Spleen (tissue), 11 donors: ENCODE data around the gene ELF1. TPM values are rescaled to one million over a fixed set of nuclear protein-coding genes. Genes with fewer than 3 reads are reported as not detected.

ENCODE experiments used
- DNase-seq: peaks from one replicate; pipeline ENCODE4 v3.0.0-alpha.2; 2020
- H3K27ac ChIP-seq, 8 donors: fragments of 200-600 bp; sonication (generic) in 7 of 8; 1 replicate in 4 of 8; 2 replicates in 4 of 8; pipeline versions ENCODE4 v1.5.0 to v1.8.0; 2016 to 2021; ENCODE audit warnings: inconsistent platforms in 4 of 8, mild to moderate bottlenecking in 4 of 8, moderate library complexity in 1 of 8
- H3K27me3 ChIP-seq, 7 donors: fragments of 200-600 bp; sonication (generic) in 6 of 7; replicated peaks in 1 of 7; 1 replicate in 4 of 7; 2 replicates in 3 of 7; pipeline versions ENCODE4 v1.5.0 to v1.8.0; 2016 to 2021; ENCODE audit warnings: inconsistent platforms in 3 of 7, mild to moderate bottlenecking in 1 of 7
- H3K36me3 ChIP-seq, 6 donors: fragments of 200-600 bp; sonication (generic) in 5 of 6; 1 replicate in 4 of 6; 2 replicates in 2 of 6; pipeline versions ENCODE4 v1.5.0 to v1.8.0; 2016 to 2021; ENCODE audit warnings: inconsistent platforms in 2 of 6
- H3K4me1 ChIP-seq, 6 donors: fragments of 200-600 bp; sonication (generic) in 5 of 6; 1 replicate in 3 of 6; 2 replicates in 3 of 6; pipeline versions ENCODE4 v1.5.0 to v1.8.0; 2016 to 2021; ENCODE audit warnings: inconsistent platforms in 3 of 6
- H3K4me3 ChIP-seq, 8 donors: fragments of 200-600 bp; sonication (generic) in 7 of 8; 1 replicate in 4 of 8; 2 replicates in 4 of 8; pipeline versions ENCODE4 v1.5.0 to v1.8.0; 2016 to 2021; ENCODE audit warnings: inconsistent platforms in 4 of 8, mild to moderate bottlenecking in 4 of 8, moderate library complexity in 2 of 8
- H3K9me3 ChIP-seq, 8 donors: fragments of 200-600 bp; sonication (generic) in 7 of 8; 1 replicate in 4 of 8; 2 replicates in 4 of 8; pipeline versions ENCODE4 v1.5.0 to v1.8.0; 2016 to 2021; ENCODE audit warnings: inconsistent platforms in 4 of 8
- POLR2A ChIP-seq, 3 donors: fragments of 450-650 bp; IDR thresholded peaks; one replicate each; pipeline ENCODE4 v1.5.1; 2017; ENCODE audit warnings: antibody characterized with exemption in 3 of 3, mild to moderate bottlenecking in 1 of 3
- POLR2AphosphoS5 ChIP-seq, 3 donors: sonication (generic); formaldehyde crosslinking; IDR thresholded peaks; one replicate each; pipeline ENCODE4 v1.5.1; 2017; ENCODE audit warnings: antibody characterized with exemption in 3 of 3
- WGBS, 5 donors: extraction: QIAGEN DNeasy Blood & Tissue Kit in 3 of 5; methylation state at CpG; one replicate each; pipeline versions ENCODE4 v1.1.5 to v1.1.7; 2013 to 2018; 5-methylcytosine and 5-hydroxymethylcytosine counted together
- intact Hi-C: fragments of 100-400 bp; cut with DNase I; formaldehyde crosslinking; loops from one replicate; pipeline ENCODE4 v1.15.0; 2023; ENCODE audit warnings: low total_unique reads
- polyA plus RNA-seq, 3 donors: library from polyadenylated mRNA; stranded (reverse); fragments of 200-250 nt; gene quantifications; one replicate each; pipeline ENCODE4 v1.2.1, GENCODE V29; 2013
- total RNA-seq, 7 donors: library from RNA; depleted of rRNA in 3 of 7; stranded (reverse); fragments of >200 nt in 3 of 7; fragmentation: NEBNext Ultra II Directional in 4 of 7; extraction: Animal tissue kit (Norgen Biotek cat#: 25700) in 4 of 7; gene quantifications; one replicate each; pipeline versions ENCODE4 v1.1.0 to v1.2.1, GENCODE V29; 2016 to 2021
- TF ChIP-seq, protein P1 (sequence below), 11 experiments: fragments of 200-600 bp in 7 of 11; fragments of 450-650 bp in 4 of 11; sonication (generic) in 4 of 11; IDR thresholded peaks in 8 of 11; conservative IDR thresholded peaks in 3 of 11; 1 replicate in 7 of 11; 2 replicates in 4 of 11; pipeline versions ENCODE4 v1.4.0 to v1.8.0; 2016 to 2021; ENCODE audit warnings: antibody characterized with exemption in 11 of 11, inconsistent platforms in 4 of 11, mild to moderate bottlenecking in 1 of 11
- donor health status: healthy with polysubstance abuse.
- donor health status: DM: no; HTN: no; CAD: no; lungs with moderate emphysema.
- donor health status: DM: no; HTN: no; CAD: no.
- donor health status: Bipolar disorder and iron deficiency.
- donor health status: healthy.
- donor health status: DM: no; HTN: no; CAD: no.
- donor health status: DM: yes; HTN: yes; CAD: no.

The ELF1 gene
- total and polyA plus RNA-seq, 10 donors: 18.0 to 146 (median 116) TPM

DNA sequence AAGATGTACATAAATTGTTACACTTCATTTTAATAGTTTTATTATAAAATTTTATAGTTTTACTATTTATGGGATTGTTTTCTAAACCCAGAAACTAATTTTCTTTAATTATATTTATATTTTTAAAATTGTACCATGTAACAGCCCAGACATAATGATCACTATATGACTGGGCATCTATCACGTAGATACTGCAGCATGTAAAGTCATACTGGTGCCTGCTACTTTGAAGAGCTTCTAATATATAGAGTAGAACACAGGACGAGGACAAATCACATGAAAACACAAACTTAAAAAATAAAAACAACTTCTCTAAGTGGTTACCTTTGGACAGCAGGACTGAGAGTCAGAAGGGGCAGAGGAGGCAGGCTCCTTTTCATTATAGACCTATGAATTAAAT, 5.3 kb downstream of the ELF1 start:
- WGBS, 5 donors: 43 to 56% (median 54%) methylated on average over 2 of the region's 2 CpGs
- no peaks in the 10 kb centered on the region for H3K27me3 ChIP-seq
- no peak for DNase-seq
- H3K27ac ChIP-seq: peak overlapping the region in 3 of 8 donors; percentile 91 to 95 (median 93)
- H3K4me3 ChIP-seq: peak overlapping the region in 1 of 8 donors; percentile 69
- TF ChIP-seq, protein P1, sequence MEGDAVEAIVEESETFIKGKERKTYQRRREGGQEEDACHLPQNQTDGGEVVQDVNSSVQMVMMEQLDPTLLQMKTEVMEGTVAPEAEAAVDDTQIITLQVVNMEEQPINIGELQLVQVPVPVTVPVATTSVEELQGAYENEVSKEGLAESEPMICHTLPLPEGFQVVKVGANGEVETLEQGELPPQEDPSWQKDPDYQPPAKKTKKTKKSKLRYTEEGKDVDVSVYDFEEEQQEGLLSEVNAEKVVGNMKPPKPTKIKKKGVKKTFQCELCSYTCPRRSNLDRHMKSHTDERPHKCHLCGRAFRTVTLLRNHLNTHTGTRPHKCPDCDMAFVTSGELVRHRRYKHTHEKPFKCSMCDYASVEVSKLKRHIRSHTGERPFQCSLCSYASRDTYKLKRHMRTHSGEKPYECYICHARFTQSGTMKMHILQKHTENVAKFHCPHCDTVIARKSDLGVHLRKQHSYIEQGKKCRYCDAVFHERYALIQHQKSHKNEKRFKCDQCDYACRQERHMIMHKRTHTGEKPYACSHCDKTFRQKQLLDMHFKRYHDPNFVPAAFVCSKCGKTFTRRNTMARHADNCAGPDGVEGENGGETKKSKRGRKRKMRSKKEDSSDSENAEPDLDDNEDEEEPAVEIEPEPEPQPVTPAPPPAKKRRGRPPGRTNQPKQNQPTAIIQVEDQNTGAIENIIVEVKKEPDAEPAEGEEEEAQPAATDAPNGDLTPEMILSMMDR (IDR thresholded peaks at IDR 0.05 in 8 of 11, conservative IDR thresholded peaks at IDR 0.05 in 3 of 11): no peak
- TF ChIP-seq POLR2AphosphoS5 (IDR thresholded peaks at IDR 0.05): no peak
- no peak for TF ChIP-seq POLR2A (IDR thresholded peaks at IDR 0.05)
- peaks cover 4 to 86% (median 79%) of the 10 kb centered on the region in 6 donors for H3K4me1 ChIP-seq
- intact Hi-C loops: no loop called here
- H3K9me3 ChIP-seq: no peaks in the 10 kb centered on the region
- H3K36me3 ChIP-seq: peaks cover 0 to 17% (median 3%) of the 10 kb centered on the region in 6 donors

DNA sequence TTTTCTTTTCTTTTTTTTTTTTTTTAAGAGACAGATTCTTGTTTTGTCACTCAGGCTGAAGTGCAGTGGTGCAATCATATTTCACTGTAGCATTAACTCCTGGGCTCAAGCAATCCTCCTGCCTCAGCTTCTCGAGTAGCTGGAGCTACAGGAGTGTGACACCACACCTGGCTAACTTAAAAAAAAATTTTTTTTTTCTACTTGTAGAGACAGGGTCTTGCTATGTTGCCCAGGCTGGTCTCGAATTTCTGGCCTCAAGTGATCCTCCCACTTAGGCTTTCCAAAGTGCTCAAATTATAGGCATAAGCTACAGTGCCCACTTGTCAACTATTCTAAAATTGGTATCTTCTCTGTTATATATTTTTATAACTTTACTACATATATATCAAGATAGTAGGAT, 6.6 kb downstream of the ELF1 start:
- H3K9me3 ChIP-seq: no peaks in the 10 kb centered on the region
- no peak overlapping the region for H3K4me3 ChIP-seq
- intact Hi-C loops: no loop called here
- peaks cover 10 to 98% (median 91%) of the 10 kb centered on the region in 6 donors for H3K4me1 ChIP-seq
- WGBS, 5 donors: 54 to 72% (median 65%) methylated on average over 2 of the region's 2 CpGs
- no peak for TF ChIP-seq POLR2AphosphoS5 (IDR thresholded peaks at IDR 0.05)
- TF ChIP-seq POLR2A (IDR thresholded peaks at IDR 0.05): no peak
- TF ChIP-seq, protein P1 (IDR thresholded peaks at IDR 0.05 in 8 of 11, conservative IDR thresholded peaks at IDR 0.05 in 3 of 11): no peak
- H3K27me3 ChIP-seq: no peaks in the 10 kb centered on the region
- peaks cover 0 to 17% (median 3%) of the 10 kb centered on the region in 6 donors for H3K36me3 ChIP-seq
- peak overlapping the region in 4 of 8 donors; percentile 23 to 45 (median 39) for H3K27ac ChIP-seq
- DNase-seq: no peak

- Histone ChIP-seq H3K9me3 (no peaks in the 10 kb centered on the region), H3K4me3 (no peak overlapping the region), H3K27me3 (no peaks in the 10 kb centered on the region), H3K27ac (peak overlapping the region in 3 of 8 donors; percentile 23 to 44 (median 34)), H3K4me1 (peaks cover 17 to 100% (median 98%) of the 10 kb centered on the region in 6 donors), H3K36me3 (peaks cover 0 to 17% (median 3%) of the 10 kb centered on the region in 6 donors)
- 59 to 86% (median 81%) methylated on average over 4 of the region's 4 CpGs for WGBS, 5 donors
- no peak for DNase-seq
- TF ChIP-seq, protein P1 (IDR thresholded peaks at IDR 0.05 in 8 of 11, conservative IDR thresholded peaks at IDR 0.05 in 3 of 11): no peak
- TF ChIP-seq POLR2AphosphoS5 (IDR thresholded peaks at IDR 0.05): peak in 1 of 3 donors; percentile 12
- no peak for TF ChIP-seq POLR2A (IDR thresholded peaks at IDR 0.05)
- intact Hi-C loops: no loop called here
These were observed 7.6 kb downstream of the ELF1 start for GRCh38 chr13:41011382-41011956.

DNA sequence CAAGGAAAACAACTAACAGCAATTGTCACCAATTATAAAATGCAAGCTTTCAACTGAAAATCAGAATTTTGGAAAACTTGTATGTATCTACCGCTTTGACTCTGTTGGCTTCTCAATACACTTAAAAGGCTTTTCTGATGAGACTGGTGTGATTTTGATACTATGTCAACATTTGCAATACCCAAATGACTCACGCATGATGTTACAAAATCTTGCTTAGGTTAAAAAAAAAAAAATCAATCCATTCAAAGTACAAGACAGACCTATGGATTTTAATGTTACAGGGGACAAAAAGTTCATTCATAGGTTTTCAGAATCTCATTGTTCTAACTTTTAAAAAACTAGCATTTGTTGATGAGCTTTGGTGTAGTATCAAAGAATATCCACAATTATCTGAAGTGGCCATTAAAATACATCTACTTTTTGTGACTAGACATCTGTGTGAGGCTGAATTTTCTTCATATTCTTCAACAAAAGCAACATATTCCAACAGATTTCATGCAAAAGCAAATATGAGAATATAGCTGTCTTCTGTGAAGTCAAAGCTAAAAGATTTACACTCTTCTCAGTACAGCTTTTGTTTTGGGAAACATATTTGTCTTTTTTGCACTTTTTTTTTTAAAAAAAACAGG, 10.7 kb downstream of the ELF1 start:
- WGBS, 5 donors: 39 to 70% (median 48%) methylated on average over 2 of the region's 2 CpGs
- DNase-seq: no peak
- no peak overlapping the region for H3K4me3 ChIP-seq
- TF ChIP-seq, protein P1 (IDR thresholded peaks at IDR 0.05 in 8 of 11, conservative IDR thresholded peaks at IDR 0.05 in 3 of 11): no peak
- TF ChIP-seq POLR2A (IDR thresholded peaks at IDR 0.05) (no peak), POLR2AphosphoS5 (IDR thresholded peaks at IDR 0.05) (no peak)
- H3K36me3 ChIP-seq: peaks cover 0 to 17% (median 3%) of the 10 kb centered on the region in 6 donors
- no peaks in the 10 kb centered on the region for H3K9me3 ChIP-seq
- intact Hi-C loops: no loop called here
- H3K27me3 ChIP-seq: no peaks in the 10 kb centered on the region
- H3K4me1 ChIP-seq: peaks cover 29 to 100% (median 98%) of the 10 kb centered on the region in 6 donors
- peak overlapping the region in 5 of 8 donors; percentile 45 to 86 (median 77) for H3K27ac ChIP-seq
